ENCODE measurements around the gene PNMA6F.

GRCh38 chrX:153333266-153333665 lies 11.7 kb upstream of the PNMA6F start:
- TF ChIP-seq CTCF (IDR thresholded peaks at IDR 0.05) (no peak), POLR2A (IDR thresholded peaks at IDR 0.05) (no peak), POLR2AphosphoS5 (IDR thresholded peaks at IDR 0.05) (no peak)
